HL-60/S4 (cell line): Measurements from ENCODE around the gene KAT14.
"Not testable (repeated sequence)": the region's sequence is repeated elsewhere in the genome, so short reads cannot be mapped to it uniquely, and the experiment has no call there.

Source experiments
- in situ Hi-C: fragments of 300-500 bp; cut with MboI; formaldehyde crosslinking; loops from 2 replicates; pipeline ENCODE4 v1.14.3; 2022; ENCODE audit warnings: low sequenced_read_pairs

KAT14 gene, protein sequence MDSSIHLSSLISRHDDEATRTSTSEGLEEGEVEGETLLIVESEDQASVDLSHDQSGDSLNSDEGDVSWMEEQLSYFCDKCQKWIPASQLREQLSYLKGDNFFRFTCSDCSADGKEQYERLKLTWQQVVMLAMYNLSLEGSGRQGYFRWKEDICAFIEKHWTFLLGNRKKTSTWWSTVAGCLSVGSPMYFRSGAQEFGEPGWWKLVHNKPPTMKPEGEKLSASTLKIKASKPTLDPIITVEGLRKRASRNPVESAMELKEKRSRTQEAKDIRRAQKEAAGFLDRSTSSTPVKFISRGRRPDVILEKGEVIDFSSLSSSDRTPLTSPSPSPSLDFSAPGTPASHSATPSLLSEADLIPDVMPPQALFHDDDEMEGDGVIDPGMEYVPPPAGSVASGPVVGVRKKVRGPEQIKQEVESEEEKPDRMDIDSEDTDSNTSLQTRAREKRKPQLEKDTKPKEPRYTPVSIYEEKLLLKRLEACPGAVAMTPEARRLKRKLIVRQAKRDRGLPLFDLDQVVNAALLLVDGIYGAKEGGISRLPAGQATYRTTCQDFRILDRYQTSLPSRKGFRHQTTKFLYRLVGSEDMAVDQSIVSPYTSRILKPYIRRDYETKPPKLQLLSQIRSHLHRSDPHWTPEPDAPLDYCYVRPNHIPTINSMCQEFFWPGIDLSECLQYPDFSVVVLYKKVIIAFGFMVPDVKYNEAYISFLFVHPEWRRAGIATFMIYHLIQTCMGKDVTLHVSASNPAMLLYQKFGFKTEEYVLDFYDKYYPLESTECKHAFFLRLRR

DNA sequence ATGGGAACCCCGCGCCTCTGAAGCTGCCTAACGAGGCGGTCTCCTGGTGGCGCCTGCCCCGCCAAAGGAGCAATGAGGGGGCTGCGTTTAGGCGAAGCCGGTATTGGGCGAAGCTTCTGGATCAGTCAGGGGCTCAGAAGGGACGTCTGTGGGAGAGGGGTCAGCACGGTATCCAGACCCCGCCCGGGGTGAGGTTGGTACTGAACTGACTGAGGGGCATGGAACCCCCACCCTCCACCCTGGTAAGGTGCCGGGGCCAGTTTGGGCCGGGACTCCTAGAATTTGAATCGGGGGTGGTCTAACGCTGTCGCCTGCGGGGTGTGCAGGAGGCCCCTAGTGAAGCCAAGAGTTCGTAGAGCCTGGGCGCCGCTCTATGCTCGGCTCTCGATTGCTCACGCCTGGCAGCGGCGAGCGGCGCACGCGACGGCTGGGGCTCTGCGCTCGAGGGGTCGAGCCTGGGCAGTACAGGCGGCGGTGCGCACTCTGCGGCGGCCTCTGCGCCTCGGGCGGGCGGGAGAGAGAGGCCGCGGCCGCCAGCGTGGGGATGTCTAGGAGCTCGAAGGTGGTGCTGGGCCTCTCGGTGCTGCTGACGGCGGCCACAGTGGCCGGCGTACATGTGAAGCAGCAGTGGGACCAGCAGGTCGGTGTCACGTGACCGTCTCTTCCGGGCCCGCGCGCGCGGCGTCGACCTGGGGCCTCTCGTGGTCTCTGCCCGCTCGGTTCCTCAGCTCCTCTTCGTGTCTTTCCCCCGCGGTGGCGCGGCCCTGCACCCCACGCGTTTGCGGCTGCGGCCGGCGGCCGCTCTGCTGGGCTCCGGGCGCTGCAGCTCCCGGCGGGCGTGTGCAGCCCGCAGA, at the start of gene KAT14, which contains the start of gene PET117:
TSS of gene KAT14 (plus strand) at position 452 of the 854 bp plus-strand sequence. CDS start 4,798 bp downstream, outside the sequence.
TSS of gene PET117 (plus strand) at position 452 of the 854 bp plus-strand sequence. CDS start at position 545, 93 bp downstream.
- in situ Hi-C loops, result no loop called here

DNA sequence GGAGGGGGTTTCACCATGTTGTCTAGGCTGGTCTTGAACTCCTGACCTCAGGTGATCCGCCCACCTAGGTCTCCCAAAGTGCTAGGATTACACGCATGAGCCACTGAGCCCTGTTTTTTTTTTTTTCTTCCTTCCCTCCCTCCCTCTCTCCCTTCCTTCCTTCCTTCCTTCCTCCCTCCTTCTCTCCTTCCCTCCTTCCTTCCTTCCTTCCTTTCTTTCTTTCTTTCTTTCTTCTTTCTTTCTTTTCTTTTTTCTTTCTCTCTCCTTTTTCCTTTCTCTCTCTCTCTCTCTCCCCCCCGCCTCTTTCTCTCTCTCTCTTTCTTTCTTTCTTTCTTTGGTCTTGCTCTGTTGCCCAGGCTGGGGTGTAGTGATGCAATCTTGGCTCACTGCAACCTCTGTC, 49.4 kb upstream of the KAT14 start:
- in situ Hi-C loops, result not testable (repeated sequence)

DNA sequence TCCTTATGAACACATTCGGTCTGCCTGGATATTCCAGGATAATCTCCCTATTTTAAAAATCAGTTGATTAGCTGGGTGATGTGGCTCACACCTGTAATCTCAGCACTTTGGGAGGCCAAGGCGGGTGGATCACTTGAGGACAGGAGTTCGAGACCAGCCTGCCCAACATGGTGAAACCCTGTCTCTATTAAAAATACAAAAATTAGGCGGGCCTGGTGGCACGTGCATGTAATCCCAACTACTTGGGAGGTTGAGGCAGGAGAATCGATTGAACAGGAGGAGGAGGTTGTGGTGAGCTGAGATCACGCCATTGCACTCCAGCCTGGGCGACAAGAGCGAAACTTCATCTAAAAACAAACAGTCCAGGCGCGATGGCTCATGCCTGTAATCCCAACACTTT, 48.8 kb upstream of the KAT14 start:
- in situ Hi-C loops, result not testable (repeated sequence)

DNA sequence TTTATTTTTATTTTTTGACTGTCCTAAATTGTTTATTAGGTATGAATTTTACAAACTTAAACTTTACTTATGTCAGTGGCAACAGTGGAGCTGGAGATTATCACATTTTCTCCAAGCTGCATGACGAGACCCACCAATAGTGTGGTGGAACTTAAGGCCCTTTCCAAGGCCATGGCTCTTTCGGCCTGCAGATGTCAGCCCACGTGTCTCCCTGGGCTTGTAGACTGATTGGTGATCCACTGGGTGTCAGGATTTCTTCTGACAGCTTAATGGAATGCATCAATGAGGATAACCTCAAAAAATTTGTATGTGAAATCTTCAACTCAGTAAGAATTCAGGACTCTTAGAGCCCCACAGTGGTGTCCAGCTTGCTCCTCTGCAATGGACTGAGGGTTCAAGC, 47.6 kb upstream of the KAT14 start:
- in situ Hi-C loops, result no loop called here

DNA sequence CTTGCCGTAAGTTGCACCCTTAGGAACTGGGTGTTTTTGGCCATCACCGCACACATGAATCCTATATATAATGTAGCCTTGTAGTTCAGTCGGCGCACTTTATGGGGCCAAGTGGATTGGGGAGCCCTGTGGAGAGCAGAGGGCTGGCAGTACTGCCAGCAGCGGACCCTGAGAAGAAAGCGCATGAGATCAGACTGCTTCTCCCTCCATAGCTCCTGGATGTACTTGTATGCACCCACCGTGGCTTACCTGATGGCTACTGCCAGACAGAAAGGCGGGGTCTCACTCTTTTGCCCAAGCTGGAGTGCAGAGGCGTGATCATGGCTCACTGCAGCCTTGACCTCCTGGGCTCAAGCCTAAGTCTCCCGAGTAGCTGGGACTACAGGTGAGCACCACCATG, 47.2 kb upstream of the KAT14 start:
- in situ Hi-C loops, result no loop called here

DNA sequence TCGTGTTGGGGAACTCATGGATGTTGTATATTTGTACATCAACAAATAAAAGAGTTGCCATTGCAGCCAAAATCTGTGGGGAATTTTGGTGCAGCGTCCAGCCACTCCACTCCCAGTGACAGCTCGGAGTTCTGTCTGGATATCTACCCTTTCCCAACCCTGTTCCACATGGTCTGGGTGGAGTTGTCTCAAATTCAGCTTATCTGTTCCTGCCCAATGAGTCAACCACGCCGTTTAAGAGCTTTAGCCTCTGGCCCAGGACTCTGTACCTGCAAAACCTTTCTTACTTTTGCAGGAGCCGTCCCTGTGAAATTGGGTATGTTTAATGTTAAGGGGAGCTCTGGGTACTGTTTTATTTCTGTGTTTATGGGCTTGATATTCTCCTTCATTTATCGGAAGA, 46.0 kb upstream of the KAT14 start:
- in situ Hi-C loops, result no loop called here

DNA sequence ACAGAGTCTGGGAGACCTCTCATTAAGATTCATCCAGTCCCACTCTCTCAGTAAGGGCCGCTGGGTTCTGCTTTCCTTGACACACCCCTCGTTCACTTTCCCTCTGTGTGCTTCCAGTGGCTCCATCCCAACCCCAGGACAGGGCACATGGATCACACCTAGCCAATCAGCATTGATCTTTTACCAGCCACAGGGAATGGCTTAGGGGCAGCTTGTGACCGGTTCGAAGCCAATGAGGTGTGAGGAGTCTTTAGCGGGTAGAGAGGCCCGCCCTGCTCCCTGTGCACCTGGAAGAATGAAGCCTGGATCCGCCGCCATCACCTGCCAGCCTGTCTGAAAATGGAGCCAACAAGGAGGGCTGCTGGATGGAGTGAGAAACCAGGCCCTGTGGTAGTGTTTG, 44.8 kb upstream of the KAT14 start:
- in situ Hi-C loops, result no loop called here

DNA sequence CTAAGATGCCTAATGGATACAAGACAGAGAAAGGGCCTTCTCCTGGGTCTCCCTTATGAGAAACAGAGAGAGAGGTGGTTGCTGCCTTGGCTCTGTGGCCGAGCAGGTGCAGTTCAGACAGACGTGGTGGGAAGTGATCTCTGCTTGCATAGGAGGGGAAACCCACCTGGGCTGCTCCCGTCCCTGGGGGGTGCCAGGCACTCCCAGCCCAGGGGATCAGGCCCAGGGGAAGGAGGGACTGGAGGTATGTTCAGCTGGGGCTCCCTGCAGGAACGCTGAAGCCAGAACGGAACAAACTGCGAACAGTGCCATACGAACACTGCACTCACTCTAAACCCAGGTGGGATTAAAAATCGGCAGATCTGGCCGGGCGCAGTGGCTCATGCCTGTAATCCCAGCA, 44.3 kb upstream of the KAT14 start:
- in situ Hi-C loops, result no loop called here

DNA sequence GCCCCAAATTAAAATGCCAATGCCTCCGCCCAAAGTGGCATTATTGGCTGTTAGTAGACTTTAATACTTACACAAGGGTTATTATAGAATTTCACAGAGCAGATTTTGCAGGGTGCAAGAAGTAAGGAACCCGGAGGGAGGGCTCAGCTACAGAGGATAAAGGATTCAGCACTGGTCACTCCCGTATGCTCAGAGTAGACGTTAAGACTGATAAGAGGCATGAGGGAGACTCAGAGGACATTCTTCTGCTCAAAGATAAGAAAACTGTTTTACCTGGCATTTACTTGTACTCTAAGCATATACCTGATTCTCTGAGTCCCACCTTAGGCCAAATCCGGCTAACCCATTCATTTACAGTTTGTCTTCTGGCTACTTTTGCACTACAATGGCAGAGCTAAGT, 43.5 kb upstream of the KAT14 start:
- in situ Hi-C loops, result no loop called here

DNA sequence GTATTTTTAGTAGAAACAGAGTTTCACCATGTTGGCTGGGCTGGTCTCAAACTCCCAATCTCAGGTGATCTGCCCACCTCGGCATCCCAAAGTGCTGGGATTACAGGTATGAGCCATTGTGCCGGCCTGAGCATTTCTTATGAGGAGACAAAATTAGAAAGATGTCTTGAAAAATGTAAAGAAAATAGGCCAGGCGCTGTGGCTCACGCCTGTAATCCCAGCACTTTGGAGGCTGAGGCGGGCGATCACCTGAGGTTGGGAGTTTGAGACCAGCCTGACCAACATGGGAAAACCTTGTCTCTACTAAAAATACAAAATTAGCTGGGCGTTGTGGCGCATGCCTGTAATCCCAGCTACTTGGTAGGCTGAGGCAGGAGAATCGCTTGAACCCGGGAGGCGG, 37.1 kb upstream of the KAT14 start:
- in situ Hi-C loops, result not testable (repeated sequence)

DNA sequence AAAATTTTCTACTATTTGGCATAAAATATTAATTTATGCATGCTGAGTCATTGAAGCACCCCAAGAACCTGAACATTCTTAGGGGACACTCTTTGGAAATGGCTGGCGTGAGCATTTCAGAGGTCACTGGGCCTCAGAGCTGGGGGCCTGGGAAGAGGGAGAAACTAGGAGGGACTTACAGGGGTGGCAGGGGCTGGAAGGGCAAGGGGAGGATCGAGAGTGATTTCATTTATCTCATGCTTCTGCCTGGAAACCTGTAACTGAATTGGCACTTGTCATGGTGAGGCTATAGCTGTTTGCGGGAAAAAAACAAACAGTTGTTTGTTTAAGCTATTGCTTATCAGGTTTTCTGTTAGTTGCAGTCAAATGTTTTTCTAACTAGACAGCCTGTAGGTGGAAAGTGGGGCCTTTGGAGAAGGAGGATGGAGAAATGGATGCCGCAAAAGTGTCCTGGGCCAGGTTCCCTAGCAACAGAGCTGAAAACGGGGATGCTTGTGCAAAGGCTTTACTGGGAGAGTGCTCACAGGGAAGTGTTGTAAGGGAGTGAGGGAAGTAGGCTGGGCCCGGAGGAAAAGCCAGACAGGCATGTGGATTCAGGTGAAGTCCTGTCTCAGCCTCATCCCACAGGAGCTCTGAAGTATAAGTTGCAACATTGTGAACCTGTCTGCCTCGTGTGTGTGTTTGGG, 36.4 kb upstream of the KAT14 start:
- in situ Hi-C loops, result no loop called here

DNA sequence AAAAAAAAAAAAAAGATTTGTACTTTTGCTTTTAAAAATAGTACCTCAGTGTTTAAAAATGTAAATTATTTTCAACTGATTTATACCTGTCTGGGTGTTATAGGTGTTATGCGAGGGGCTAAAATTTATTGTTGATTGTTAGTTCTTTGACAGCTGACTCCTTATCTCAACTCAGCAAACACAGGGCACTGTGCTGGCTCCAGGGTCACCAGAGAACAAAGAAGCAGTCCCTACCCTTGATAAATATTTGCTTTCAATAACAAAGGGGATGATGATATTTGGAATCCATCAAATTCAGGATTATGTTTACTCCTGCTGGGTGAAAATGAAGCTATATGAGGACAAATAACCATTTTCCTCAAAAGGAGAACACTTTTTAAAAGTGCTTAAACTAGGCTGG, 34.2 kb upstream of the KAT14 start:
- in situ Hi-C loops, result no loop called here

DNA sequence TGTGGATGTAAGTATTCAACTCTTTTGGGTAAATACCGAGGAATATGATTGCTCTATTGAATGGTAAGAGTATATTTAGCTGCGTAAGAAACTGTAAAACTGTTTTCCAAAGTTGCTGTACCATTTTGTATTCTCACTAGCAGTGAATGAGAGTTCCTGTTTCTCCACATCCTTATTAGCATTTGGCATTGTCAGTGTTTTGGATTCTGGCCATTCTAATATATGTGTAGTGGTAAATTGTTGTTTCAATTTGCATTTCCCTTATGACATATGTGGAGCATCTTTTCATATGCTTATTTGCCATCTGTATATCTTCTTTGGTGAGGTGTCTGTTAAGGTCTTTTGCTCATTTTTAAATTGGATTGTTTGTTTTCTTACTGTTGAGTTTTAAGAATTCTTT, 29.3 kb upstream of the KAT14 start:
- in situ Hi-C loops, result no loop called here

DNA sequence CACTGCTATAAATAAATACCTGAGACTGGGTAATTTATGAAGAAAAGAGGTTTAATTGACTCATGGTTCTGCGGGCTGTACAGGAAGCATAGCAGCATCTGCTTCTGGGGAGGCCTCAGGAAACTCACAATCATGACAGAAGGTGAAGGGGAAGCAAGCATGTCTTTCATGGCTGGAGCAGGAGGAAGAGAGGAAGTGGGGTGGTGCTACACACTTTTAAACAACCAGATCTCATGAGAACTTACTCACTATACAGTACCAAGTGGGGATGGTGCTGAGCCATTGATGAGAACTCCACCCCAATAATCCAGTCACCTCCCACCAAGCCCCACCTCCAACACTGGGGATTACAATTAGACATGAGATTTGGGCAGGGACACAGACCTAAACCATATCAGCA, 9.1 kb upstream of the KAT14 start:
- in situ Hi-C loops, result not testable (repeated sequence)

DNA sequence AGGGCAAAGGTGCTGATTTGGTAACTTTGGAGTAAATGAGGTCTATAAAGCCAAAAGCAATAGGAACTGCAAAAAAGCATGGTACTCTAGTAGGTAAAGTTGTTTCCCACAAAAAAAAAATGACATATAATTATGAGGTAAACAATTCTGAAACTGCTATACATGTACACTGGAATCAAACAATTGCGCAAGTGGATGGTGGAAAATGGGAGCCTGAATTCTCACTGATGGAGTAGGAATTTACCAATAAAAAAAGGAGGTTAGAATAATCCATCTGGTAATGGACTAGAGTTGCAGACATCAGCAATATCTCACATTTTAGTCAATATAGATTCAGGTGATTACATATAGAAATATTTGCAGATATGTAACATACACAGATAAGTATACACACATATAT, 5.0 kb upstream of the KAT14 start:
- in situ Hi-C loops, result no loop called here

DNA sequence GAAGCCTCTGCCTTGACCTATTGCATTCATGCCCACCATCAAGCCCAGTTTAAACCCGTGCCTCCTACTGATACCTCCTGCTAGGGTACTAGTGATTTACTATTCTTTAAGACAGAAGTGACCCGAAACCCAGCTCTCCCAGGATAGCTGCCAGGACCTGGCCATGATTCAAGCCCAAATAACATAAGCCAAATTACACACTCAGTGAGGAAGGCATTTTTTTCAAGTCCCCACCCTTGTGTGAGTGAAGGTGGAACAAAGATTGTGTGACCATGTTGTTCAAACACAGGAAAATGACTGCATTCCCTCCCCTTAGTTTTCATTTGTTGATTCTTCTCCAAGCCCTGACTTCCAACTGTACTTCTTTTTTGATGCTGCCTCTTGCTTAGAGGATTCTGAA, 3.7 kb upstream of the KAT14 start:
- in situ Hi-C loops, result no loop called here

DNA sequence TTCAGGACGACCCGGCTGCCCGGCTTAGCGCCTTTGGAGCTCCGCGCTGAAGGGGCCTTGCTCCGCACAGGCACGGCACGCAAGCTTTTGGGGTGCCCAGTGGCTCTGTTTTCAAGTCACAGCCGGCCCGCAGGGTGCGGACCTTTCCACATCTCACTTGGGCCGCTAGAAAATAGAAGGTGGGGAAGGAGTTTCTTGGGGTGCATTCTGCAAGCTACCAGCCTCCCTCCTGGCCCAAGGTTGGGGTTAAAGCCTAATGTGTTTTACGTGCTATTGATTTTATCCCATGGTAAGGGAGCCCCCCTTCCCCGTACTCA, 561 bp downstream of the KAT14 start:
- in situ Hi-C loops, result no loop called here

DNA sequence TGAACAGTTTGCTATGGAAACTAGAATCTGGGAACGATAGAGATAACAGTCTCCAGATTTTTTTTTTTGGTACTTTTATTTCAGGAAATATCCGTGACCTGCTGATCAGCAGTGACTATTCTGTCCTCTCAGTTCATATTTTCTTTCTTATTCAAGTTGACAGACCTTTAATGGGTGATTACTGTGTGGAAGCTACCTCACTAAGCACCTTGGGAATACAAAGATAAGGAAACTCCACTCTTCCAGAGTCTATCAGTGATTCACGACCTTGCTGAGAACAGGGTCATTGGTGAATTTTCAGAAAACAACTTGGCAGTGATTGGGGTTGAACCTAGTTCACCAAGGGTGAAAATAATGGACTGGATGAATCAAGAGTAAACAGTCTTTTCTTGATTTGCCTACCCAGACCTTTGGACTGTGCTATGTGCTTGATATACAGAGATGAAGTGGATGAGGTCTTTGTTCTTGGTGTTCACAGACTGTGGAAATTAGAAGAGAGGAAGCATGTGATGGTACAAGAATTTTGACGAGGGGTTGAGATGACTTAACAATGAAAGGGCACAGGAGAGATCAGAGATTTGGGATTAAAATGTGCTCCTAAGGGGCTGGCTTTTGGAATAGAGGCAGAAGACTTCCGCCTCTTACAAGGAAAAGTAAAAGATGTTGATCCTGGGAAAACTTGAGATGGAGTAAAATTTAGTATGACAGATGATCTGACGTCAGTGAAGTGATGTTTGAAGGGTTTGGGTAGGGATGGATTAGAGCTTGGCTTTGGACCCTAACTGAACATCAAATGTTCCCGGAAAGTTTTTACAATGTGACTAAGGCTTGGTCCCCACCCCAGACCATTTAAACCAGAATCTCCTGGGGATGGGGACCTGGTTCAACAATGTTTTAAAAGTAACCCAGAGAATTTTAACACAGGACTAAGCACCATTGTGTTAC, 1.2 kb downstream of the KAT14 start:
- in situ Hi-C loops, result no loop called here

DNA sequence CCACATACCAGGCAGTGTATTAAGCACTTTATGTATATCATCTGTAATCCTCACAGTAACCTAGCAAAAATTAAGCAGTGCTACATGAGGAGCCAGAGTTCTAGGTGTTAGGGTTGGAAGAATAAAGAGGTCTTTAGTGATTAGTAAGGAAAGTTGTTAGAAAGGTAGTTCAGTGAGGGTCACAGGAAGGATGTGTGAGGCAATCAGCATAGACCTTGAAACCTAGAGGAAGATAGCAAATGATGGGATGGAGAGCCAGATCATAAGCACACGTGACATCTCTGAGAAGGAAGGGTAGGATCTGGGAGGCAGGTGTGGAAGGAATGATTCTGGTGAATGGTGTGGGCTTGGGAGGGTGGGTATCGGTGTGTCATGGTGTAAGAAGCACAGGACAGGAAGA, 2.2 kb downstream of the KAT14 start:
- in situ Hi-C loops, result no loop called here
